Measurements from ENCODE around the gene UFD1. TPM values are rescaled to one million over a fixed set of nuclear protein-coding genes. Genes with fewer than 3 reads are reported as not detected.

The UFD1 gene
- total RNA-seq, 1 experiment from 2014 or later = 74.4 TPM

DNA sequence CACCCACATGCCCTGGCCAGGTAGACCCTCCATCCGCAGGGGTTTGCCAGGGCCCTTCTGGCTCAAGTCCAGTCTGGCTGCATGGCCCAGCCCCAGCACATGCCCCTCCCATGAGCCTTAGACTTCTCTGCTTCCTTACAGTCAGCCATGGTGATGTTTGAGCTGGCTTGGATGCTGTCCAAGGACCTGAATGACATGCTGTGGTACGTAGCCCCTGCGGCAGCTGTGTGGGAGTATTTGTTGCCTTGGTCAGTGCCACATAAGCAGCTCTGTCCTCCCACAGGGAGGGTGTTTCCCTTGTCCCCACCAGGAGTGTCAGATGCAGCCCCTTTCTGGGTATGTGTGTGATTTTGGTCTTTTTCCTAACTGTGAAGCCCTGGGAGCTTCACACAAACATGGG is 18.3 kb upstream of the UFD1 start:
- no peak overlapping the region for H3K23ac ChIP-seq (ENCODE audit: insufficient read length, low read depth, low read length)
- no peak overlapping the region for H3K4me3 Mint-ChIP-seq
- no peak overlapping the region for H3K9ac ChIP-seq (ENCODE audit: extremely low read depth, insufficient read length, low read length)
- H2BK20ac ChIP-seq (ENCODE audit: low read depth, low read length, poor library complexity, severe bottlenecking) = no peak overlapping the region
- H2BK5ac ChIP-seq (ENCODE audit: insufficient read length, low read length) = no peak overlapping the region
- H4K20me1 ChIP-seq (ENCODE audit: control insufficient read depth, insufficient read depth, insufficient read length) = no peaks in the 10 kb centered on the region
- H3K18ac ChIP-seq (ENCODE audit: insufficient read length, low read depth, low read length) = no peak overlapping the region
- no peaks in the 10 kb centered on the region for H3K79me1 ChIP-seq (ENCODE audit: insufficient read depth, low read depth, low read length, poor library complexity, severe bottlenecking)
- no peak overlapping the region for H3K27ac Mint-ChIP-seq
- H2BK15ac ChIP-seq (ENCODE audit: low read depth, low read length) = no peak overlapping the region
- no peak overlapping the region for H3K27ac ChIP-seq (ENCODE audit: insufficient read length, low read depth, low read length)
- peaks cover 5 to 72% (median 44%) of the 10 kb centered on the region in 3 experiments for H3K36me3 Mint-ChIP-seq (ENCODE audit: insufficient read depth in 1 of 3, low read depth in 3 of 3)
- no peak overlapping the region for H4K8ac ChIP-seq (replicated peaks; ENCODE audit: insufficient read length, low read depth, low read length)
- no peaks in the 10 kb centered on the region for H3K23me2 ChIP-seq (ENCODE audit: insufficient read length, low read depth, low read length, poor library complexity, severe bottlenecking)
- H3K27me3 Mint-ChIP-seq (ENCODE audit: low read depth) = no peaks in the 10 kb centered on the region
- no peak overlapping the region for H3K56ac ChIP-seq (ENCODE audit: insufficient read length, low read depth, low read length)
- H2AFZ ChIP-seq (ENCODE audit: low read length) = no peak overlapping the region
- no peaks in the 10 kb centered on the region for H3K9me3 ChIP-seq (ENCODE audit: control insufficient read depth, low read depth, low read length)
- H3K4me1 Mint-ChIP-seq = no peaks in the 10 kb centered on the region
- no peak overlapping the region for H2BK120ac ChIP-seq (ENCODE audit: low read depth, low read length, poor library complexity, severe bottlenecking)
- no peak overlapping the region for H3T11ph ChIP-seq (ENCODE audit: low read length)
- H4K5ac ChIP-seq (ENCODE audit: insufficient read length, low read depth, low read length) = no peak overlapping the region
- no peak overlapping the region for H2AK5ac ChIP-seq (ENCODE audit: insufficient read length, low read length)
- DNase-seq = no peak
- no peaks in the 10 kb centered on the region for H3K4me1 ChIP-seq (ENCODE audit: insufficient read depth, low read length)
- TF ChIP-seq, protein P1, sequence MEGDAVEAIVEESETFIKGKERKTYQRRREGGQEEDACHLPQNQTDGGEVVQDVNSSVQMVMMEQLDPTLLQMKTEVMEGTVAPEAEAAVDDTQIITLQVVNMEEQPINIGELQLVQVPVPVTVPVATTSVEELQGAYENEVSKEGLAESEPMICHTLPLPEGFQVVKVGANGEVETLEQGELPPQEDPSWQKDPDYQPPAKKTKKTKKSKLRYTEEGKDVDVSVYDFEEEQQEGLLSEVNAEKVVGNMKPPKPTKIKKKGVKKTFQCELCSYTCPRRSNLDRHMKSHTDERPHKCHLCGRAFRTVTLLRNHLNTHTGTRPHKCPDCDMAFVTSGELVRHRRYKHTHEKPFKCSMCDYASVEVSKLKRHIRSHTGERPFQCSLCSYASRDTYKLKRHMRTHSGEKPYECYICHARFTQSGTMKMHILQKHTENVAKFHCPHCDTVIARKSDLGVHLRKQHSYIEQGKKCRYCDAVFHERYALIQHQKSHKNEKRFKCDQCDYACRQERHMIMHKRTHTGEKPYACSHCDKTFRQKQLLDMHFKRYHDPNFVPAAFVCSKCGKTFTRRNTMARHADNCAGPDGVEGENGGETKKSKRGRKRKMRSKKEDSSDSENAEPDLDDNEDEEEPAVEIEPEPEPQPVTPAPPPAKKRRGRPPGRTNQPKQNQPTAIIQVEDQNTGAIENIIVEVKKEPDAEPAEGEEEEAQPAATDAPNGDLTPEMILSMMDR (conservative IDR thresholded peaks at IDR 0.05) = no peak
- no peaks in the 10 kb centered on the region for H3K27me3 ChIP-seq (ENCODE audit: insufficient read depth, low read length)
- H3K79me2 ChIP-seq (ENCODE audit: insufficient read depth, low read length) = no peaks in the 10 kb centered on the region
- no peak overlapping the region for H4K91ac ChIP-seq (ENCODE audit: insufficient read length, low read depth, low read length)
- H3K14ac ChIP-seq (ENCODE audit: insufficient read depth, low read length) = no peak overlapping the region
- H3K9me3 Mint-ChIP-seq = no peaks in the 10 kb centered on the region
- no peak overlapping the region for H3K4me2 ChIP-seq (ENCODE audit: insufficient read depth, insufficient read length, low read length)
- H3K4ac ChIP-seq (ENCODE audit: low read depth, low read length) = no peak overlapping the region
- no peak overlapping the region for H2BK12ac ChIP-seq (ENCODE audit: insufficient read length, low read depth, low read length)
- WGBS (ENCODE audit: extremely low coverage, insufficient read length, low lambda C conversion rate) = no CpG with 5 or more reads among the region's 3 CpGs

All from H9 (cell line).